GM11168 (cell line): Measurements from ENCODE around the gene FTO.

ENCODE experiments used
- in situ Hi-C: fragments of 300-500 bp; cut with MboI; formaldehyde crosslinking; loops from one replicate; pipeline ENCODE4 v1.12.0; 2022; ENCODE audit warnings: low sequenced_read_pairs; ENCODE audit not compliant: unreplicated experiment

Gene FTO

DNA sequence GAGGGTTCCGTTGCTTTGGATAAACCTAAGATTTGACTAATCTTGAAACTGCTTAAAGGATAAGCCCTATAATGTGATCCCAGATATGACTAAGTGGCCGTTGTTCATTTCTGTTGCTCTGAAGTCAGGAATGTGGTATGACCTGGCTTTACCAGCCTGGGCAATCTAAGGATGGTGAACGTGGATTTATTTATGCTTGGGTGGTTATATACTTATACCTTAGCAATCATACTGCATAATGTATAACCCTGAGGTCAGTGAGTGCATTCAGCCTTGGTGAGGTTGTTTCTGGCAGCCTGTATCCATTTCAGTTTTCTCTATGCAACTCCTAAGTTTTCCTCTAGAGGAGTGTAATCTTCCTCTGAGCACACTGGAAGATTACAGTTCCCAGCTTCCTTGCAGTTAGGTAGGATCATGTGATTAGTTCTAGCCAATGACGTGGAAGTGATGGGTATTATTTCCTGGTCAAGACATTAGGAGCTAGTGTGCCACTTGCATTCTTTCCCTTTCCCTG is 41.9 kb downstream of the FTO start:
- in situ Hi-C loops = no loop called here

DNA sequence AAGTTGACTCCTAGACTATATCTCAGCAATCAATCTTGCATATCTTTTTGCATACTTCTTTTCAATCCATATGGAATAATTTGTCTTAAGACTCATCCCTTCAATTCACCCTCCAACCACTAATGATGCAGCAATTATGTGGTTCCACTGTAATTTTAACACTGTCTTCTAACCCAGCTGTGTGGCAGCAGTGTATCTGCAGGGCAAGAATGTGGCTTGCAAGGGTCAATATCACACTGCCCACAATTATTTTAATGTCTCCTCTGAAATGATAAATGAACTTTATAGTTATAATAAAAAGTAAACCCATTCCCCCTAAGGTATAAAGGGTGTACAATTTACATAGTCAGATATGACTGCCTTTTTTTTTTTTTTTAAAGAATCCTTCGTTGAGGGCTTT is 48.6 kb downstream of the FTO start:
- in situ Hi-C loops = no loop called here

DNA sequence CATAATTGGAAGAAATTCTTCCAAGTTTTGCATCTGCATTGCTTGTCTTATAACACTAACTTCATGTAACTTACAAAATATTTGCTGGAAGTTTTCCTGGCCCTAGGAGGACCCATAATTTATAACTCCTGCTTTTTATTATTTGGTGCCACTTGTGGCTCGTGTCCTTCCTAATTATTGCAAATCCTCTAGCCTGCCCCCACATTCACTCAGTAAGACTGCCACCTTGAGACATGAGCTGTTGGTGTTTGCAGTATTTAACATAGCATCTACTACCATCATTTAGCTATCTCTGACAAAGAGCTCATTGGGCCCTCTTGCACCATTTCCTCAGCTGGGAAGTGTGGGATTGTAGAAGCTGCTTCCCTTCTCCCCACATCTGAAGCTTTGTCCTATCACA is 49.5 kb downstream of the FTO start:
- in situ Hi-C loops = no loop called here

DNA sequence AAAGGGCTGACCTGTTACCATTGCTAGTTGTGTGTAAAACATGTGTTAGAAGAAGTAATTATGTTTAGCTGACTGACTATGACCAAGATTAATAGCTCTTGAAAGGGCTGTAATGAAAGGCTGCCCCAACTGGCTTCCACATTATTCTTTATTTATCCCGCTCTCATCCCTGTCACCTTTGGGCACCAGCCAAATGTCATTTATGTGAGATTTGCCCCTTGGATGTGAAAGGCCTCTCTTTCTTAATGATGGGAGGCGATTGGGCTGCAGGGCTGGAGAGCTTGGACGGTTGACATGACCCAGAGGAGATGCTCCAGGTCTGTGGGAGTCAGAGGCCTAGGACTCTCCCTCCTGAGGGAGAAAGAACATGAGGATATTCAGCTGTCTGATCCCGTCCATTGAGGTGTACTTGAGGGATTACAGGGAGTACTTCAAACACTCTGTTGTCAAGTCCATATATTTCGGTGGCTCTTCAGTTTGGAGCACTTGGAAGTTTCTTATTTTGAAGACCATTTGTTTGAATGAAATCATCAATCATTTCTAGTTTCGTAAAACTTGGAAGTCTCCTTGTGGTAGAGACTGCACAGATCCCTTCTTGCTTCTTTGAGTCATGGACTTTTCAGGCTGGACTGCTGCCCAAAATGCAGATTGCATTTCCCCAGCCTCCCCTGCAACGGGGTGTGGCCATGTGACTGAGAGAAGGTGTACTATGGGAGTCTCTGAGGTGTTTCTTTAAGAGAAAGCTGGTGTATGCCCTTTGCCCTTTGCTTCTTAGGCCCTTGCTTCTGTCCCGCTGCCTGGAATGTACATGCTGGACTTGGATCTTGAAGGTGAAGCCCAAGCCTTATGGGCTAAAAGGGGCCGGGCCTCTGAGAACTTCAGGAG is 51.3 kb downstream of the FTO start:
- in situ Hi-C loops = no loop called here

DNA sequence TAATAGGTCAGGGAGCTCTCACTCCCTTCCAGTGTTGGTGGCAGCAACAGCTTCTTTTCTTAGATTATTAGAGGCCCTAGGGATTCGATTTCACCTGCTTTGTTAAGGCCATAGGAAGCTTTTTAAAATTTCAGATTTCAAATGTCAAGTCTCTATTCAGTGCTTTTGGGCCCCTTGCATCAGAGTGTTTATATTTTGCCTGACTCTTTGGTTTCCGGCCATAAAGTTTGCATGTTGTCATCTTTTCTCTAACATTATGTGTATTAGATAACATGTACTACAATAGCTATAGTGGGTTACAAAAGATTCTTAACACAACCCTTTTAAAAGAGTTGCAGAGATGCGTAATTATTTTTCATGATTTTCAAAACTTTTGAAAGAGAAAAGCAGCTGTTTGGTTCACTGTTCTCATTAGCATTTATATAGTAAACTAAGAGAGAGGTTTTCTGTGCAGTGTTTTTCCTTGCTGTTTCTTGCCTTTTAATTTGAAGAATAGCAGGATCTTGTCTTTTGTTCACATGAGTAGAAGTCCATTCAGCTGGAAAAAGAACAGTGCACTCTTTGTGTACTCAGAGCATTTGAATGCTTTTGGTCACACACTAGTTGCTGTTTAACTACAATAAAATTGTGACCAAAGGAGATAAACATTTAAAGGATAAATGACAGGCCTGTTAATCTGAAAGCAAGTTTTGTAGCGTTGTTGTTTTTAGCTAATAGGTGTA is 52.5 kb downstream of the FTO start:
- in situ Hi-C loops = no loop called here

DNA sequence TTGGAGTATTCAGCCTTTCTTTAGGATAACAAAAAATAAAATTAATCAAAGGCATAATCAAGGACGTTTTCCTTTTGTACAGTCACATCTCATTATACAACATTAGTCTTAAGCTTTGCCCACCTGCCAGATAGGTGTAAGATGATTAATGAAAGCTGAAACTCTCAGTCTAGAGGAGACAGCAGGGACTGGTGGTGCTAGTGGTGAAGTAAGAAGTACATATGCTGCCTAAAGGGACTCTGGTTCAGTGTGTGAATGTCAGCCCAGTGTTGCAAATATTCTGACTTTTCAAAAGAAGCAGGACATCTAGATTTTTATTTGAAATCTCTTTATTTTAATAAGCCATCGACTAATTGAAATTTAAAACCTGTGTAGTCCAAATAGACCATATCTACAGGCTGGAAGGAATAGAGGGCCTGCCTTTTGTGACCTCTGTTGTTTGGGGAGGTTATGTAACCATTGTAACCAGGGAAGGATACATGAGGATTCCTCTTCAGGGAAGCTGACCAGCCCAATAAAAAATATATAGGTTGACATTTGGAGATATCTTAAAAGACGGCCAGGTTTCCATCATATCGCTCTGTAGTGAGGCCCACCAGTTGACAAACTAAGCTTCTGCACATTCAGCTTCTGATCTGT is 54.1 kb downstream of the FTO start:
- in situ Hi-C loops = no loop called here

DNA sequence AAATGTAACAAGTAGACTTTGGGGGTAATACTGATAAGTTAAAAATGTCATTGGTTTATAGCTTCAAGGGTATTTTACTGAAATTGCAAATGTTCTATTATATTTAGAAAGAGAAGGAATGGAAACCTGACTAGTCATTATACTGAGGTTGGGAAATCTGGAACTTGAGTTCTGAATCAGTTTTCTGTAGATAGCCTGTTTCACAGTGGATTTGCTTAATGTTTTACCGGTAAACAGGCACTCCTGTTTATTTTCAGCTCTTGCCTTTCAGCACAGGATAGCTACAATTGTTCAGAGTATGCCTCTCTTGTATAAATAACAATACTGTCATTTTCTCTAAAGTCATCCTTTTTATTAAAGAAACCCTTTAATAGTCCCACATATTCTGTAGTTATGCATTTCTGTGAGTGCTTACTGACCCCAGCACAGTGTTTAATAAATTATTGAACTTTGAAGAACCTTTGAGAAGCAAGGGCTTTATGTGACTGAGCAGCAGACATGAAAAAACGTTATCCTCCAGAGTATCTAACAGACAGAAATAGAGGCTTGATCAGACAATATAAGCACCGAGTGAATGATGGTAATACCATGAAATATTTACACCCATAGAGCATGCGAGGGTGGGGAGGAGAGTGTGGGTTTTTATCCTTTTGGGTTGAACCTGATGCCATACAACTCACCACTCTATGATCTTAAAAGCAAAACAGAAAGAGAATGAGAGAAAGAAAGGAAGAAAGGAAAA is 58.2 kb downstream of the FTO start:
- in situ Hi-C loops = no loop called here

DNA sequence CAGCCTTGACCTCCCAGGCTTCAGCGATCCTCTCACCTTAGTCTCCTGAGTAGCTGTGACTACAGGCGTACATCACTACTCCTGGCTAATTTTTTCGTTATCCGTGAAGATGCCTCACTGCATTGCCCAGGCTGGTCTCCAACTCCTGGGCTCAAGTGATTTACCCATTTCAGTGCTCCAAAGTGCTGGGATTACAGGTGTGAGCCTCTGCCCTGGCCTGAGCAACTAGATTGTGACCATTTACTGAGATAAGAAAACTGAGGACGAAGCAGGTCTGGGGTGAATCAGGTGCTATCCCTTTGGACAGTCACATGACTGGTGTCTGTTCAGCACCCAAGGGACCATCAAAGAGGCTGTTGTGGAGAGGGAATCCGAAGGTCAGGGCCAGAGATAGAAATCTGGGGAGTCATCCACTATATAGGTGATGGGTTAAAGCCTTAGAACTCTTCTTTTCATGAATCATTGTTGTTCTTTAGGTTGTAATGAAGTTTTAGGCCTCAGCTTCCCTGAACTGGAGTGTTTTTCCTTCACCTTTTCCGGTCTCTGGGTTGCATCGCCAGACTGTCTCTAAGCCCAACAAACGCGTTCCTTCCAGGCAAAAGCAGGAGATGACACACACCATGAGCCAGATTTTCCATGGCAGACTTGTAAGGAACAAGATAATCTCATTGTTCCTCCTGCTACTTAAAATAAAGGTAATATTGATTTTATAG is 62.5 kb downstream of the FTO start:
- in situ Hi-C loops = no loop called here

DNA sequence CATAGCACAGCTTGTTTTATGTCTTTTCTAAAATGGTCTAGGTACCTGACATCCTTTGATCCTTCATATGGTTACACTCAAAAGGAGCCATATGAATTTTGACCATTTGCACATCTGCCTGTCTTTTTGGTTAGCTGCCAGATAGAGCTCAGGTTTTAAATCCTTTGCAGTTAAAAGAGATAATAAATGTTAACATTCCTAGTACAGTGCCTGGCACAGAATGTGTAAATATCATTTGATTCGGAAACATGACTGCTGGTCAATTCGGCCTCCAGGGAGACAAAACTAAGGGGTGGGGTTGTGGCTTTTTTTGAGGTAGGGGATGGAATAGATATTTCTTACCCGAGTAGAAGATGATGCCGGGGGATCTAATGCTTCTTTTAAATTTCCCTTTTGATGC is 64.2 kb downstream of the FTO start:
- in situ Hi-C loops = no loop called here

DNA sequence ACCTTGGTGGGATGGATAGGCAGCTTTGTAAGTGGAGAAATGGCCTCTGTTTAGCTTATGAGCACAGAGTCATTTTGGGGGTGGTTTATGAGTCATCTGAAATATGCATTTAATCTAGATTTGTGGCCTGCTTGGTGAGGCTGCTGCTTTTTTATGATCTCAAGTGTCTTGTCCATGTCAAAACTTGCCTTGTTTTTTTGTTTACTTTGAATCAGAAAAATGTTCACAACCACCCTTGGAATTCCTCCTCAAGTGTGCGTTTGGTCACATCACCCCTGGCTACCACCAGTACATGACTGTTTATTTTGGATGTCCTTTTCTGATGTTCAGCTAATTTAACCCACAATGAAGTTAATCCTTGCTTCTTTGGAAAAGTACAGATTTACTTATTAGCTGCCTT is 64.6 kb downstream of the FTO start:
- in situ Hi-C loops = no loop called here

DNA sequence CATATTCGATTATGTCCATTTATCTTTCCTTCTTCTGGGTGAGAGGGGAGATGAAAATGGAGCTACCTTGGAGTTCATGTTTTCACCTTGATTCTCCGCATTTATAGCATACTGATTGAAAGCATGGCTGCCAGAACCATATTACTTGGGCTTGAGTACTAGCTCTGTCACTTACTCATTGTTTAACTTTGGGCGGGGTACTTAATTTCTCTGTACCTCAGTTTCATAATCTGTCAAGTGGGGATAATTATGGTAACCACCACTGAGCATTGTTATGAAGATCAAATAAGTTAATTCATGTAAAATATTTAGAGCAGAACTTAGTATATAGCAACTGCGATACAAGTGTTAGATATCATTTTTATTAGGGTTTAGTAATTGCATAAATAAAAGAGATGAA is 65.2 kb downstream of the FTO start:
- in situ Hi-C loops = no loop called here

DNA sequence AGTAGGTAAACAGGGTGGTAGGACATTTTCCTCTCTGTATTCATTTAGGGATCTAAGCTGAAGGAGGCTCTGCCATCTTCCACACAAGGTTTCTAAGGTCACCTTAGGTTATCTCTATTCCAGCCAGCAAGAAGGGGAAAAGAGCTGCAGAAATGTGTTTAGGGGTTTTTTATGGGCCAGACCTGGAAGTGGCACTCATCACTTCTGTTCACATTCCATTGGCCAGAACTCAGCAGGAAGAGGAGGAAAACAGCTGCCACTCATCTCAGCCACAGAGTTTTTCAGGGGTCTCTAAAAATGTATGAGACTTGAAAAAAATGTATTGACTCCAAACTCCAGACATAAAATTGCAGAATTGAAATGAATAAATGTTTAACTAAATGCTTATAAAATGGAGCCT is 65.8 kb downstream of the FTO start:
- in situ Hi-C loops = no loop called here

DNA sequence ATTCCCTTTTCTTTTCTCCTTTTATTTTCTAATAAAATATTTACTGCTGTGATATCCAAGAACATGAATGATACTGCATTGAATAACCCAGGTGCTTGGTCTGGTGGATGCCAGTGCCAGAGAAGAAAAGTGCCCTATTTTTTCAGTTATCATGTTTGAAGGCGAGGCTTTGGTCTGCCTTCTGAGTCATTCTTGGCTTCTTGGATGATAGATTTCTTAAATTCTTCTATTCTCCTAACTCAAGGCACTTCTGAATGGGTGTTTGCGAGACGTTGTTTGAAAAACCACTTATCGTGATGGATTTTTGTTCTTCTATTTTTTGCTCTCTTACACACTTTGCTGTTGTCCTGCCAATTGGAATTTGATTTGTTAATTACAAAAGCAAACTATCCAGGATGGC is 66.7 kb downstream of the FTO start:
- in situ Hi-C loops = no loop called here

DNA sequence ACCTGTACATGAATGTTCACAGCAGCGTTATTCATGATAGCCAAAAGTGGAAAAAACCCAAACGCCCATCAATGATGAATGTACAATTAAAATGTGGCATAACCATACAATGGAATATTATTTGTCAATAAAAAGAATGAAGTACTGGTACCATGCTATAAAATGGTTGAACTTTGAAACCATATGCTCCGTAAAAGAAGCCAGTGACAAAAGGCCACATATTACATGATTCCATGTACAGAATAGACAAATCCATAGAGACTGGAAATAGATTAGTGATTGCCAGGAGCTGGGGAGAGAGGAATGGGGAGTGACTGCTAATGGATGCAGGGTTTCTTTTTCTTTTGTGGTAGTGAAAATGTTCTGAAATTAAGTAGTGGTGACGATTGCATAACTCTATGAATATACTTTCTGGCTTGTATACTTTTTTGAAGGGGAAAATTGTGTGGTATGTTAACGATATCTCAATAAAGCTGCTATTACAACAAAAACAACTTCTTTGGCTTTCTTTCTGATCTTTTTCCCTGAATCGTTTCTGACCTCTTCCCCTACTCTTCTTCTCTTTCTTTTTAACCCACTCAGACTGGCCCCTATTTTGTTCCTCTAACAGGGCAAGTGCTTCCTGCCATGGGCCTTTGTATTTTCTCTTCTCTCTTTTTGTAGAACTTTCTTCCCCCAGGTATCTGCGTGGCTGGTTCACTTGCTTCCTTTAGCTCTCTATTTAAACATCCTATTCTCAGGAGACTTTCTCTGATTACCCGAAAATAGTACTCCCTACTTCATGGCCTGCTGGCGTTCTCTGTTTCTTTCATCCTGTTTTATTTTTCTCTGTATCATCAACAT is 67.9 kb downstream of the FTO start:
- in situ Hi-C loops = no loop called here

DNA sequence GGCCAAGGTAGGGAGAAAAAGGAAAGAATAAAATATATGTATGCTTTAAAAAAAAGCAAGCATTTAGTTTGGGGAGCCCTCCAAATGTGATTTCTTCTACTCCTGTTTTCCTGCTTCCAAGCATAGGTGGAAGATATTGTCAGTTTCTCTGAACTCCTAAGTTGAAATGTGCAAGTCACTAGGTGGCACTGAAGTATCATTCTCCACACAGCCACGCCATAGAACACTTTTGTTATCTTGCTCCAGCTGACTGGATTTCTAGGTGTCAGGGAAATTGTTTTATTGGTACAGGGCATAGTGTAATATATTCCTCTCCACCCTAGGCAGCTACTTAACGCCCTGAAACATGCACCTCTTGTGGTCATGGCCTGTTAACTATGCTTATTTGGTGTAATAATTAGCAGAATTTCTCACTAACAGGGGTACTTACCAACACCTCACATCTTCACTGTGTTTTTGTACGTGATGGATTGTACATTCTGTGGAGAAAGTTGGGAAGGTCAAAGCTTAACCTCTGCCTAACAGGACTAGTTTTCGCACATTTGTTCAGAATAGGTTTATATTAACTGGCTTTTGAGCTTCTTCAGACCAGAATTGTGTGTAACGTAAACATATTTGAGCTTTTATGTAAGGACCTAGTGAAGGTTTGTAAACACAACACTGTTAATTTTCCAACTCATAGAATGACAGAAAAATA is 69.3 kb downstream of the FTO start:
- in situ Hi-C loops = no loop called here

DNA sequence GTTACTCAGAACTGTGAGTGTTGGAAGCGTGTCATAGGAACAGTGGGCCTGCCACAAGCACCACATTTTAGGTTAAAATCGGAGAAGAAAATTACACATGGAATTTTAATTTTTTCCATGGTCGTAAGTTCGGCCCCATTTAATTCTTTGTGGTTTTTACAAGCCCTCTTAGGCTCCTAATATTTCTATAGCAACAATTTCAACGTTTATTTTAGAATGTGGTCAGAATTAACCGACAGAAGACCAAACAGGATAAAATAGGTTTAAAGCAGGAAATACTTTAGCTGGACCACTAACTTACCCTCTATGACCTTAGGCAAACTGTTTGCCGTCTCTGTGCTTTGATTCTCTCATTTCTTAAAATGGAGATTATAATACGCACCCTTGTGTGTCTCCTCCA is 69.9 kb downstream of the FTO start:
- in situ Hi-C loops = no loop called here

DNA sequence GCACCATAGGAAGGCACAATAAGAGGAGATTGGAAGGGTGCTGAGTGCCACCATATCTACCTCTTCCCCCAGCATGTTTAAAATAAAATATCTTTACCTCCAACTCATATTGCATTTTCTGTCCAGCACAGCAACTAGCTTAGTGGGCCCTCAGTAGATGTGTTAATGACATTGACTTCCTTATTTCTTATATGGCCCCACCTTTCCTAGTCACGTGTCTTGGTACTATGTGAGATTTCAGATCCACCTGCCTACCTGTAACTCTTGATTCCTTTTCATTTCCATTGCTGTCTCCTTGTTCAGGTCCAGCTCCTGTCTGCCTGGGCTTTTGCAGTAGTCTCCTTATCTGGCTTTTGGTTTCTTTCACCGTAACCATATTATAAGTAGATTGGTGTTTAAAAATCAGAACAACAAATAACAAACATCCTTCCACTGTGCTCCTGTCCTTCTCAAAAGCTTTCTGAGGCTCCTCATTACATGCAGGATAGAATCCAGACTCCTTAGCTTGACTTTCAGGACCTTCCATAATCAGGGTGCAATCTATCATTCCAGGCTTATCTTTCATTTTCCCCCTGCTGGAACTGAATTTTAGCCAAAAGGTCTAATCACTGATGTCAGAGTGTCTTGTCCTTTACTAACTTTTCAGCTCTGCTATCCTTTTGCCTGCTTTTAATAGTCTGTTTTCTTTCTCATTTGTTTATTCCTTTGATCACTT is 71.3 kb downstream of the FTO start:
- in situ Hi-C loops = no loop called here
